GM21515 (cell line): ENCODE data around the gene RAB1B.
"Not testable (repeated sequence)": the region's sequence is repeated elsewhere in the genome, so short reads cannot be mapped to it uniquely, and the experiment has no call there.

ENCODE experiments used
- ATAC-seq: cut with Tn5 transposase; IDR thresholded peaks from one replicate; pipeline ENCODE4 v1.9.1; 2021; ENCODE audit not compliant: unreplicated experiment

Gene RAB1B

DNA sequence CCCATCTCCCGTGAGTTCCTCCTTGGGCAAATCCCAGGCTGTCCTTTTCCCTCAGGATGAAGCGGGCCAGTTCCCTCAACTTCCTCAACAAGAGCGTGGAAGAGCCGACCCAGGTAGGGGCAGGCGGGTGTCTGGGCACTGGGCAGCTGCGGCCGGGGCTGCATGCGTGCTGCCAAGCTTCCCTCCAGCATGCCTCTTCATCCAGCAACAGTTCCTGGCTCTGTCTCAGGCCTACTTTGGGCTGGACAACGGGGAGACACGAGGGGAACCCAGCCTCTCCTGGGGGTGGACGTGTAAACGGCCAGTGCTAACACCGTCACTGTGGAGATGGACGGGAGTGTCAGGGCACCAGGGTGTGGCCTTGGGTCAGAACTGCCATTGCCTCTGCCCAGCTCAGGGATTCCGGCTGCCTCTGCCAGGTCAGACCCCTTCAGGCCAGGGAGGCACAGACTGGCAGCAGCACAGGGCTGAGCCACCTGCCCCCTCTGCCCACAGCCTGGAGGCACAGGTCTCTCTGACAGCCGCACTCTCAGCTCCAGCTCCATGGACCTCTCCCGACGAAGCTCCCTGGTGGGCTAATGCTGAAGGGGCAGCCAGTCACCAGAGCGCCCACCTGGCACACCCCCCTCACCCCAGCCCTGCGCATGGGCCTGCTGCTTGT is 1.9 kb upstream of the RAB1B start:
- ATAC-seq = no peak

DNA sequence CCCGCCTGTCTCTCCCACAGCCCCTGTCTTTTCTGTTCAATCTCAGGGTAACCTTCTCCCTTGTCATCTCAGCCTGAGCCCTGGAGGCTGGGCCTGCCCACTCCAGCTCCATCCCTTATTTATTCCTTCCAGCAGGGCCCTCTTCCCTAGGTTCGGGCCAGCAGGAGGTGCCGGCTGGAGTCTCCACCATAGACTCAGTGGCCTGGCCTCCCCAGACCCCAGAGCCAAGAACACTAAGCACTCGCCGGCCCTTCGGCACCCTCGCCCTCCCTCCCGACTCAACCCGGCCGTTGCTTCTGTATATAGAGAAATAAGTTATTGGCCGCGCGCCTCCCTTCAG is 1.4 kb upstream of the RAB1B start:
- no peak for ATAC-seq

DNA sequence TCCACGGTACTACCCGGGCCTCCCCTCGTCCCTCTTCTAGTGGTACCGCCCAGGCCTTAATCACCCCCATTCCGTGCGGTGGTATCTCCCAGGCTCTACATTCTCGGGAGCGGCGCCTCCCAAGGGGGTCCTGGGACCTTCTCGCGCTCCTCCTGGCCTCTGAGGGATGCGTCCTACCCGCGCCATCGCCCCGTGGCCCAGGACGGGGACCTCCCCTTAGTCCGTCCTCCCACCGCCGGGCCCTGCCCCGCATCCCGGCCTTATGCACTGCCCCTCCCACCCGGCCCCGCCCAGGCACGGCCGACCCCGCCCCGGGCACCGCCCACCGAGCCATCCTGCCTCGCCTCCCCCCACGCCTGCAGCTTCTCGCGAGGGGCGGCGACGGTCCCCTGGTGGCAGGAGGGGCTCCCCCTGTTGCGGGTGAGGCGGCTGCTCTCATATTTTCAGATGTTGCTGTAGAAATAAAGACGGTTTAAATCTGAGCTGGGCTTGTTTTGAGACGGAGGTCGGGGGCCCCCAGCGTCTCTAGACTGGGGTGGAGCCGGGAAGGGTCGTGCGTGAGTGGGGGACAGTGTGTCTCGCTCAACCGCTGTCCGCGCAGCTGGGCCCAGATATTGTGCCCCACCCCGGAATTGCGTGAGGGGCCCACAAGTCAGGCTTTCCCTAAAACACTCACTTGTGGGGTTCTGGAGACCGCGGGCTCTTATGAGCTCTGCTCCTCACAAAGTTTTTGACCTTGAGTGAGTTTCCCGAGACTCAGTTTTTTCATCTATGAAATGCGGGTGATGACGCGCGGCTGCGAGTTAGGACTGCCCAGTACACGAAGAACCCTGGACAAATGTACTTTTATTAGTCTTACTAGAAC is 828 bp upstream of the RAB1B start:
- ATAC-seq = peak; percentile 37

DNA sequence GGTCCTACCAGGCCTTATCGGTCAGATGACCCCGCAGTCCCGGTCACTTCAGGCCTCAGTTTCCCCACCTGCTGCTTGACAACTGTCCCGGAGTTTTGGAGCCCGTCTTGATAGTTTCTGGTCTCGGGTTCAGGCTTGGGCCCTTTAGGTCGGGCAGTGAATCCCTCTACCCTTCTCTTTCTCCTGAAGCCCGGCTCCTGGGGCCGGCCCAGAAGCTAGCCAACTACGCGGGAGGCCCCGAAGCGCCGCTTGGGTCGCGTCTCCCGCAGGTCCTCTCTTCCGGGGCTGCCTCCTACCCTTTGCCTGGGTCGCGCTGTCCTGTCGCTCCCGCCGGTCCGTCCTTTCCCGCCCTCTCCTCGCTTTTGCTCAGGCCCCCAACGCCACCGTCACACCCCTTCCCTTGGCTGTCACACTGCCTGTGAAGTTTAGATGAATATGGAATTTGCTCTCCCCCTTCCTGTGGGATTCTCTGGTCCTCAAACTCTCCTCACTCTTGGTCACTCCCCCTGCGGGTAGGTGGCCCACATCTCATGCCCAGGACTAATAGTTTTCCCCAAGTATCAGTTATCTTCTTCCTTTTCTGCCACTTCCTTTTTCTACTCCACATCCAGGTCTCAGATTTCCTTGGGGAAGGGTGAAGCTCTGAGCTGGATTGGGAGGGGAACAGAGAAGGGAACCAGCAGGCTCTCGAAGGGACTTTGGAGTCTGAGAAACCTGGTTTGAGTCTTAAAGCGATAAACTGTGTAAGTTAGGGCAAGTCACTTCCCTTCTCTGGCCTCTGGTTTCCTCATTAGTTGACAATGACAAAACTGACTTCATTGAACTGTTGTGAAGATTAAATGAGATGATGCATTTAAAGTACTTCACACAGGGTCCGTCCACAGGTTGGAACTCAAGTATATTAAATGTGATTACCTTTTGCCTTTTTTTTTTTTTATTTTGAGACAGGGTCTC is 790 bp downstream of the RAB1B start:
- no peak for ATAC-seq

DNA sequence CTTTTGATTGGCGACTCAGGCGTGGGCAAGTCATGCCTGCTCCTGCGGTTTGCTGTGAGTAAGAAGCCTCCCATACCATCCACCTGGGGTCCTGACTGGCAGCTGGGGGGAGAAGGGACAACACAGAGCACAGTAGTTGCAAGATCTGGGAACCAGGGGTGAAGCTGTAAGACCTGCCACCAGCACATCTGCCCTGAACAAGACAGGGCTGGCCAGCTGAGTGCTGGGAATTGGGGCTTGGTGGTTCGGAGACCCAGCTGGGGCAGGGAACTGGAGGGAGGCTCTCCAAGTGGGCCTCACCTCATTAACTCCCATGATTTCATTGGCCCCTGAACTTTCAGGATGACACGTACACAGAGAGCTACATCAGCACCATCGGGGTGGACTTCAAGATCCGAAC is 3.4 kb downstream of the RAB1B start:
- ATAC-seq = no peak

DNA sequence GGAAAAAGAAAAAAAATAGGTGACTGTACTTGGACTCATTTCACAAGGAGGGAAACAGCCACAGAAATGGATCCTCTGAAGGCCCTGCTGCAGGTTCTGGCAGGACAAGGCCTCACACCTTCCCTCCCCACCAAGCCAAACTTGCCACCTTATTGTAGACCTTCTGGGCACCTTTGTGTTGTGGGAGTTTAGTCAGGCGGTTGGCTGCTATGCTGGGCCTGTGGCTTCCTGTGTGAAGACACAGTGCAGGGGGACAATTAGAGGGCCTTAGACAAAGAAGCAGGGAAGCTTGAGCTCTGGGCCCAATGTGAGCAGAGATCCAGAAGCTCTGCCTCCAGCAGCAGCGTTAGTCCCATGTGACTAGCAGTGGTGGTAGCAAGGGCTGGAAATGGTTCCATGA is 4.2 kb downstream of the RAB1B start:
- ATAC-seq = no peak

DNA sequence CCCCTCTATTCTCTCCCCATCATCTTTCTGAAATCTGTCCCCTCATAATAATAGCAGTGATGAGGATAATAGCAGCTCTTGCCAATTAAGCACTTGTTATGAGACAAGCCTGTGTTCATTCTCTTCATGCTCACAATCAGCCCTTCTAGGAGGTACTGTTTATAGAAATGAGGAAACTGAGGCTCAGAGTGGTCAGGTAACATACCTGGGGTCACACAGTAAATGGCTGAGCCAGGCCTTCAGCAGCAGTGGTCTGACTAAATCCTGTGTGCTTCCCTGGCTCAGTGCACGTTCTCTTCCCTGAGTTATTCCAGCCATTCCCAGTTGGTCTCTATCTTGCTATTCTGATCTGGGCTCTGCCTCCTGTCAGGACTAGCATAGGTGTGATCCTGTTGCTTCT is 5.8 kb downstream of the RAB1B start:
- ATAC-seq = no peak

DNA sequence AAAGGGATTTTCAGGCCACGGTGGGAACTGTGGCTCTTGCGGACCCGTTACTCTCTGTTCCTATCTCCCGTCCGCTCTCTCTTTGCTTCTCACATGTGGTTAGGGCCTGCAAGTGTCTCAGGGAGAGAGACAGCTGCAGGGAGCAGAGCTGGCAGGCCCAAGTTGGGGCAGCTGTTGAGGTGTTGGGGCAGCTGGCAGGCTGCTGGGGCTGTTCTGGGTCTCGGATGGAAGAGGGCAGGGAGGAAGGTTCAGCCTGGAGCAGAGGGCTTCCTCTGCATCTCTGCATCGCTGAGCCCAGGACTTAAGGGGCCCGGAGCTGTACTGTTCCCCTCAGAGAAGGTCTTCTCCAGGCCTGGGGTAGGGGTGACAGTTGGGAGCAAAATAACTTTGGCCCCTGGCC is 7.0 kb downstream of the RAB1B start:
- ATAC-seq = no peak

DNA sequence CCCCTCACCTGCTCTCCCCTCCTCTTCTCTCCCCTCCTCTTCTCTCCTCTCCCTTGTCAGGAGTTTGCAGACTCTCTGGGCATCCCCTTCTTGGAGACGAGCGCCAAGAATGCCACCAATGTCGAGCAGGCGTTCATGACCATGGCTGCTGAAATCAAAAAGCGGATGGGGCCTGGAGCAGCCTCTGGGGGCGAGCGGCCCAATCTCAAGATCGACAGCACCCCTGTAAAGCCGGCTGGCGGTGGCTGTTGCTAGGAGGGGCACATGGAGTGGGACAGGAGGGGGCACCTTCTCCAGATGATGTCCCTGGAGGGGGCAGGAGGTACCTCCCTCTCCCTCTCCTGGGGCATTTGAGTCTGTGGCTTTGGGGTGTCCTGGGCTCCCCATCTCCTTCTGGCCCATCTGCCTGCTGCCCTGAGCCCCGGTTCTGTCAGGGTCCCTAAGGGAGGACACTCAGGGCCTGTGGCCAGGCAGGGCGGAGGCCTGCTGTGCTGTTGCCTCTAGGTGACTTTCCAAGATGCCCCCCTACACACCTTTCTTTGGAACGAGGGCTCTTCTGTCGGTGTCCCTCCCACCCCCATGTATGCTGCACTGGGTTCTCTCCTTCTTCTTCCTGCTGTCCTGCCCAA is 7.7 kb downstream of the RAB1B start:
- ATAC-seq = no peak

DNA sequence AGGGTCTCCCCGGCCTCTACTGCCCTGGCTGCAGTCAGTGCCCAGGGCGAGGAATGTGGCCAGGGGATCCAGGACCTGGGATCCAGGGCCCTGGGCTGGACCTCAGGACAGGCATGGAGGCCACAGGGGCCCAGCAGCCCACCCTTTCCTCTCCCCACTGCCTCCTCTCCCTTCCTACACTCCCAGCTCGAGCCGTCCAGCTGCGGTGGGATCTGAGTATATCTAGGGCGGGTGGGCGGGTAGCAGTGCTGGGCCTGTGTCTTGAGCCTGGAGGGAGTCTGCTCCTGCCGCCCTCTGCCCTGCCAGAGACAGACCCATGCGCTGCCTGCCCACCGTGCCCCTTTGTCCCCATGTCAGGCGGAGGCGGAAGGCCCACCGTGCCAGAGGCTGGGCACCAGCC is 8.2 kb downstream of the RAB1B start:
- ATAC-seq = not testable (repeated sequence)

DNA sequence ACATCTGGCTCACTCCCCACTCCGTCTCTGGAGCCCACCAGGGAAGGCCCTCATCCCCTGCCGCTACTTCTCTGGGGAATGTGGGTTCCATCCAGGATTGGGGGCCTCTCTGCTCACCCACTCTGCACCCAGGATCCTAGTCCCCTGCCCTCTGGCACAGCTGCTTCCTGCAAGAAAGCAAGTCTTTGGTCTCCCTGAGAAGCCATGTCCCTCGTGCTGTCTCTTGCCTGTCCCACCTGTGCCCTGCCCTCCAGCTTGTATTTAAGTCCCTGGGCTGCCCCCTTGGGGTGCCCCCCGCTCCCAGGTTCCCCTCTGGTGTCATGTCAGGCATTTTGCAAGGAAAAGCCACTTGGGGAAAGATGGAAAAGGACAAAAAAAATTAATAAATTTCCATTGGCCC is 8.6 kb downstream of the RAB1B start:
- not testable (repeated sequence) for ATAC-seq

DNA sequence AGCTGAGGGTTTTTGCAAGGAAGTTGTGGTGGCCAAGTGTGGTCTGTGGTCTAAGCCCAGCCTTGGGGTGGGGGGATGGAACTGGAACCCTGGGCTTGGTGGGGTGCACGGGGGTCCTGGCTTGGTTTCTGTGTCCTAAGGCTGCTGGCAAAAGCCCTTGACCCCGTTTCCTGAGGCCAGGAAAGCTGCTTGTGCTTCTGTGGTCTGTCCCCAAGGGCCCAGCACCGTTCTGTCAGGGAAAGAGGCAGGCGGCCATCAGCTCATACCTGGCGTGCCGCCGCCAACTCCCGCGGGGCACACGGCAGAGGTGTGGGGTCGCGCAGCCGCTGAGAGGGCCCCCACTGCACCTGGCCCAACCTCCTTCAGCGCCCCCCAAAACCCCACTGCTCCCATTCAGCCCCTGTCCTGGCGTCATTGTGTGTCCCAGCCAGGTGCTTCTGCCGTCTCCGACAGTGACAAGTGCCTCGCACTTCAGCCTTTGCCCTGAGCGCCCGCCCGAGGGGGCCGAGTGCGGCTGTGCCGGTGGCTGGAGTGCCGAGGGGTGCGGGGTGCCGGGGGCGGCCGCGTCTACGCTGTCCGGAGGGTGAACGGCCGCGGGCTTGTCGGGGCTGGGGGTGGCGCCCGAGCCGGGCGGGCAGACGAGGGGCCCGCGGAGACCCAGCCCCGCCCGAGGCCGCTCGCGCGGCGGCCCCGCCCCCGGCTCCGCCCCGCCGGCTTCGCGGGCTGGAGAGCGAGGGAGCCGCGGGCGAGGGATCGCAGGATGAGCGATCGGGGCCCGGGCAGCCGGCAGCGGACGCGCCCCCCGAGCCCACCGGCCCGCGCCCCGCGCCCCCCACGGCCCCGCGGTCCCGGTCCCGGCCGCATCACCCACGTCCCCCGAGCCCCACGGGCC is 9.3 kb downstream of the RAB1B start, which contains the start of gene CNIH2:
CNIH2 (plus strand) TSS at position 705 of the 892 bp plus-strand sequence. CDS start 282 bp downstream, outside the sequence.
- ATAC-seq = no peak

DNA sequence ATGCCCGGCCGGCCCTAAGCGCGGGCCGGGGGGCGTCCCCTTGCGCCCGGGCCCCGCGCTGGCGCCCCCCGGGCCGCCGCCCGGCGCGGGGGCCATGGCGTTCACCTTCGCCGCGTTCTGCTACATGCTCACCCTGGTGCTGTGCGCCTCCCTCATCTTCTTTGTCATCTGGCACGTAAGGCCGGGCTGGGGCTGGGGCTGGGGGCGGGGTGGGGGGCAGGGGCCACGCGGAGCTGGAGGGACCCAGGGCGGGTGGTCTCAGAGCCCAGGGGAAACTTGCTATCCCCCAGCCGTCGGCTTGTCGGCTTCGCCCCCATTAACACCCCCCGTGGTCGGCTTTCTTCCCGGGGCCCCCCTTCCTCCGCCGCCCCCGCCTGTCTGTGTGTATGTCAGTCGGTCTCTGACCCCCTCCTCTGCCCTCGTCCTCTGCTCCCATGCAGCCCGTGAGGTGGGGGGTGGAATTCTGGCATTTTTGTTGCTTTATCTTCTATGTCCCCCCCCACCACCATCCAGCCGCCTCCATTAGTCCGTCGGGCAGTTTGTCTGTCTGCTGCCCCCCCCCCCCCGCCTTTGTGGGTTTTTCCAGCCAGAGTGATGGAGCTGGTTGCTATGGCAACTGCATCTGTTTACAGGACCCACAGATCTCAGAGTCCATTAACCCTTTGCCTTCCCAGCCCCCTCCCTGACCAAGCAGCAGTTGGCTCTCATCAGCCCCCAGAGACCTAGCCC is 10.1 kb downstream of the RAB1B start:
- ATAC-seq = no peak

DNA sequence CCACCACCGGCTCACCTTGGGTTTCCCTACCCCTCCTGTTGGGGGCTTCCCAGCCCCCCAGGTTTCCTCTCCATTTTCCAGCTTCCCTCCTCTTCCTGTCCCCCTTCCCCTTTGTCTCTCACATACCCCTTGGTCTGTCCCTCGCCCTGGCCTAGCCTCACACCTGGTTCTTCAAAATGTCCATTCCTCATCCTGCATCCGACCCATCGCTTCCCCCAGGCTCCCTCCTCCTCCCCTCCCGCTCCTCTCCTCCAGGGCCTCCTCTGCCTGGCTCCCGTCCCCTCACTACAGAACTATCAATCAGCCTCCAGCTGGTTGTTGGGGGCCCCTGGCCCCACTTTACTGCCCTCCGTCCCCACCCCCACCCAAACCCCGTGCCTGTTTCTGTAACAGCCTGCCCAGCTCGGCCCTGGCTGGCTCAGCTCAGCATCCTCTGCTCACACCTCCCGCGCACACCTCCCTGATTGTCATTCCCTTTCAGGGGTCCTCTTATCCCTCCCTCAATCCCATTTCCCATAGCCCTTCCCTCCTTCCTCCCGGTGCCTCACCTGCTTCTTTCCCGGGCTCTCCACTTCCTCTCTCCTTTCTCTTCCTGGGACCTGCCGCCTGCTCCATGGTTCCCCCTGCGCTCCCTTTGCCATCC is 10.8 kb downstream of the RAB1B start:
- ATAC-seq = no peak

DNA sequence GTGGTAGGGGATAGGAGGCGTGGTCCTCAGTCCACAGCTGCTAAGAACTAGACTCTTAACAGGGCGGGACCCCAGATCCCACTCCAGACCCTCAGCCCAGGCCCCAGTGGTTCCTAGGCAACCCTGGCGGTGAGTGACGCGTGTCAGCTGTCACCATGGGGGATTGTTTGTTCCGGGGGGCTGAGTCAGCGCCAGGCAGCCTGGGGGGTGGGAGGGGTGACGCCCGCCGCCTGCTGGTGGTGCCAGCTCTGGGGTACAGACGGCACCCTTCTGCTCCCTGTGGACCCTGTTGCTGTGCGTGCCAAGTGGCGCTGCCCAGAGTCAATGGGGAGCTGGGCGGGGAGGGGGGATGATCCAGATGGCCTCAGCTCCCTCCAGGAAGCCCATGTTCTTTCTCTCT is 12.0 kb downstream of the RAB1B start:
- no peak for ATAC-seq

DNA sequence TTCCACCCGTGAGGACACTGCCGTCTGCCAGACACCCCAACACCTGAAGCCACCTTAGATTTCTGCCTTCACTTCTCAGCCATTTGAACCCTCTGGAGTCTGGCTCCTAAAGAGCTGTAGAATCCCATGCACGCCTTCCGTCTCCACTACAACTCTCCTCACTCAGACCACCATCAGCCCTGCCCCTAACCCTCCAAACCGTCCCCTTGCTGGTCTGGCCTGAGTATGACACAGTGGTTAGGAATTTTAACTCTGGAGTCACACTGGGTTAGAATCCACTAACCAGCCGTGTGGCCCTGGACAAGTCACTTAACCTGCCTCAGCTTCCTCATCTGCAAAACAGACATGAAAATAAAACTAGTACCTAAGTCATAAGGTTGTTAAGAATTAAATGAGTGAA is 12.6 kb downstream of the RAB1B start:
- ATAC-seq = no peak

DNA sequence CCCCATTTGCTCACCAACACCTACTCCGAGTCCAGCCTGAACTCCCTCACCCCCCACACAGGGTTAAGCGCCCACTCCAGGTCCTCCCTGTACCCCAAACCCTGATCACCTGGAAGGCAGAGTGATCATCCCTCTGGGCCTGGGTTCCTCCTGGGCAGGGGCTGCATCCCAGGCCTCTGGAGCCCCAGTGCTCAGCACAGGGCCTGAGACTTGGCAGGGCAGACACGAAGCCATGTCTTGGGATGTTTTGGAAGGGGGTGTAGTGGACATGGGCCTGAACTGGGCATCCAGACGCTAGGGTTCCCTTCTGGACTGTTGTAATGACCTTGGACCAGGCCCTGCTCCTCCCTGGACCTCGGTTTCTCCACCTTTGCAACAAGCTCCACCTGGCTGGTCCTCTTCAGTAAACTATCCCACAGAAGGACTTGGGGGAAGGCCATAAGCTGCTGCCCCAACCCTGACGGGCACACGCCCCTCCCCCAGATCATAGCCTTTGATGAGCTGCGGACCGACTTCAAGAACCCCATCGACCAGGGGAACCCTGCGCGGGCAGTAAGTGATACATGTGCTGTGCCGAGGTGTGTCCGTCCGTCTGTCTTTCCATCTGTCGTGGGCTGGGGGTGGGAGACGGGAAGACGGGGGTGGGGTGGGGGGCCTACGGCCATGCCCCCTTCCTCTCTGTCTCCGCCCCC is 13.5 kb downstream of the RAB1B start:
- no peak for ATAC-seq
